ENCODE results near the gene ATXN10. TPM values are rescaled to one million over a fixed set of nuclear protein-coding genes. Genes with fewer than 3 reads are reported as not detected.

ATXN10 gene
- total RNA-seq, 4 donors from 2014 or later: 83.5 to 127 (median 96.6) TPM

DNA sequence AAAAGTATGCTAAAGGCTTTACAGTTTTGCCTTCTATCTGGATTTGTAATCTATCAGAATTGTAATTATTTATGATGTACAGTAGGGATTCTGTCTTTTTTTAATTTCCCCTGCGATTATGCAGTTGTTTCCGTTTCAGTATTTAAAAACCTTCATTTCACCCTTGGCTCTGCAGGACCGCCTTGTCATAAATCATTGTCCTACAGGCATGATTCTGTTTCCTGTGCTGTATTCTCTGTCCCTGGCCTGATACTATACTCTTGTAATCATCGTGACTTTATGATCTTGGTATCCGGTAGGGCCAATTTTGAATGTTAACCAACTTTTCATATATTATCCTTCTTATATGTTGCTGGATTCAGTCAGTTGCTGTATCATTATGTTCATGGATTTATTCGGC is 151.7 kb downstream of the ATXN10 start:
- TF ChIP-seq CTCF (IDR thresholded peaks at IDR 0.05; ENCODE audit: low read depth): no peak

DNA sequence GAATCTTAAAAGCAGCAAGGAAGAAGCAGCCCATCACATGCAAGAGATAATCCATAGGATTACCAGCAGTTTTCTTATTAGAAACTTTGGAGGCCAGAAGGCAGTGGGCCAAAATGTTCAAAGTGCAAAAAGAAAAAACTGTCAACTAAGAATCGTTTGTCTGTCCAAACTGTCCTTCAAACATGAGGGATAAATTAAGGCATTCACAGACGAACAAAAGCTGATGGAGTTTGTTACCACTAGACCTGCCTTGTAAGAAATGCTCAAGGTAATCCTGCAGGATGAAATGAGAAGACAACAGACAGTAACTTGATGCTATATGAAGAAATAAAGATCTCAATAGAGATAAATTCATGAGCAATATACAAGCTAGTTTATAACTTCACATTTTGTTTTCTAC is 154.9 kb downstream of the ATXN10 start:
- no peak for TF ChIP-seq CTCF (IDR thresholded peaks at IDR 0.05; ENCODE audit: low read depth)

- TF ChIP-seq CTCF (IDR thresholded peaks at IDR 0.05; ENCODE audit: low read depth): no peak
Measured at GRCh38 chr22:45828841-45829240, 157.2 kb downstream of the ATXN10 start.

- no peak for TF ChIP-seq CTCF (IDR thresholded peaks at IDR 0.05; ENCODE audit: low read depth)
Measured at GRCh38 chr22:45830531-45831245, 159.1 kb downstream of the ATXN10 start.

GRCh38 chr22:45831394-45831793 is 159.8 kb downstream of the ATXN10 start:
- TF ChIP-seq CTCF (IDR thresholded peaks at IDR 0.05; ENCODE audit: low read depth): no peak

- TF ChIP-seq CTCF (IDR thresholded peaks at IDR 0.05; ENCODE audit: low read depth): no peak
Measured at GRCh38 chr22:45832180-45832579, 160.5 kb downstream of the ATXN10 start.

DNA sequence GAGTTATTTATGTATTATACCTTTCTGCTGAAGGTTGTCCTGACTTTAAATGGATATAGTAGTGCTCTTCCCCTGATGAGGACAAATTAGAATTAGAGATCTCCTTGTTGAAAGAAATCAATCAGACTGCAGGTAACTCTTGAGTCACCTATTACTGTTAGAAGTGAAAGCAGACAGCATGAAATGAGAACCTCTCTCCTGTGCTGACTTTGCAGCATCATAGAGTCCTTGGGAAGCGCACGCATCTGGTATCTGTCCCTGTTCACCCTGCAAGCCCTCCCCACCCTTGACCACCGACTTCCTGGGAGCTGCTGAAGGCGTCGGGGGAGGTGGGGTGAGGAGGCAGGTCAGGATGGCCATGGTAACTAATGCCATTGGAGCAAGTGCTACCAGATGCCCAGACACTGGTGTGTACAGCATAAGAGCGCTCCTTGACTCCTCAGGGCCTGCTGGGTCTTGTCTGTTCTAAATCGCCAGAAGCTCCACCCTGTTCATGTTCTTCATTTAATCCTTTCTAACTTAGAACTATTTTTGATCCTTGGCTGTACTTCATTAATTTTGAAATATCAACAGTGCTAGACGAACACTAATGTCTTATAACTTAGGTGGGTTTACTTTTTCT is 161.4 kb downstream of the ATXN10 start:
- no peak for TF ChIP-seq CTCF (IDR thresholded peaks at IDR 0.05; ENCODE audit: low read depth)

All from subcutaneous adipose tissue (tissue), 4 donors.